Forelimb muscle (tissue), 1 donor: ENCODE results near the gene SLC38A10. TPM values are rescaled to one million over a fixed set of nuclear protein-coding genes. Genes with fewer than 3 reads are reported as not detected.
"Not testable (repeated sequence)": the region's sequence is repeated elsewhere in the genome, so short reads cannot be mapped to it uniquely, and the experiment has no call there.

Experiments used
- DNase-seq: peaks from one replicate; pipeline ENCODE4 v3.0.0-alpha.2; 2013; ENCODE audit warnings: low read depth
- polyA plus RNA-seq: library from polyadenylated mRNA; unstranded; fragments of 120-200 nt; gene quantifications from one replicate; pipeline ENCODE4 v1.2.1, GENCODE V29; 2013; ENCODE audit not compliant: insufficient read length

SLC38A10 gene
- polyA plus RNA-seq, 1 donor = 52.9 TPM

- no peak for DNase-seq
Observed at GRCh38 chr17:81312624-81313325, 17.7 kb upstream of the SLC38A10 start.

- DNase-seq = no peak
Observed at GRCh38 chr17:81311946-81312345, 16.8 kb upstream of the SLC38A10 start.

DNA sequence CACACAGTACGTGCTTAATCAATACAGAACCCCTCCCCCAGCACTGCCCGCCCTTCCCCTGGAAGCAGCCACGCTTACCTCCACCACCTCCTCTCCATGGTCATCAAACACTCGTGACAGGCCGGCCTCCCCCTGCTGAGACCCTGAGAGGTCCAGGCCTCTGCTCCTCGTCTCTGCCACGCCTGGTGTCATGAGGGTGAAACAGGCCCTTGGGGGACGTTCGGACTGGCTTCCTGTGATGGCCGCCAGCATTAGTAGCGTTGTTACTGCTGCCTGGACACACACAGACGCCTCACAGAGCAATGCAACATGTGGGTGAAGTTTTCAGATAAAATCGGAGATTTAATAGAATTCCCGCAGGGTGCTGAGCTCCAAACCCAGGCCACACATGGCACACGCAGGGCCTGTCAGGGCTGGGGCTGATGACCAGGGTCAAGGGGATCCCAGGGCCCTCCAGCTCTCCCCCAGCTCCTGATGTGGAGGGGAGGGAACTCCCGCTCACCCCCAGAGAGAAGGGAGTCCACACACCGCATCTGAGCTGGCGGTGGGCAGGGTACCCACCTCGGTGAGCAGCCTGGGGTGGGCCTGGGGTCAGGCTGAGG lies 15.9 kb upstream of the SLC38A10 start:
- no peak for DNase-seq

GRCh38 chr17:81309859-81310839 lies 15.0 kb upstream of the SLC38A10 start:
- no peak for DNase-seq

GRCh38 chr17:81309140-81309858 lies 14.2 kb upstream of the SLC38A10 start:
- peak; percentile 72 for DNase-seq

DNA sequence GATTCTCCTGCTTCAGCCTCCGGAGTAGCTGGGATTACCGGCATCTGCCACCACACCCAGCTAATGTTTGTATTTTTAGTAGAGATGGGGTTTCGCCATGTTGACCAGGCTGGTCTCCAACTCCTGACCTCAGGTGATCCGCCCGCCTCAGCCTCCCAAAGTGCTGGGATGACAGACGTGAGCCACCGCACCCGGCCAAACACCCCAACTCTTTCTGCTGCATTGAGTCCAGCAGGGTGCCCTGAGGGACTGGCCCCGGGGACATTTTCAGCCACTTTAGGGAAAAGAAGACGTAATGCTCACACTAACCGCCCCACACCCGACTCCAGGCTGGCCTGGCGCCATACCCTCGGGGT lies 13.7 kb upstream of the SLC38A10 start:
- DNase-seq = not testable (repeated sequence)

DNA sequence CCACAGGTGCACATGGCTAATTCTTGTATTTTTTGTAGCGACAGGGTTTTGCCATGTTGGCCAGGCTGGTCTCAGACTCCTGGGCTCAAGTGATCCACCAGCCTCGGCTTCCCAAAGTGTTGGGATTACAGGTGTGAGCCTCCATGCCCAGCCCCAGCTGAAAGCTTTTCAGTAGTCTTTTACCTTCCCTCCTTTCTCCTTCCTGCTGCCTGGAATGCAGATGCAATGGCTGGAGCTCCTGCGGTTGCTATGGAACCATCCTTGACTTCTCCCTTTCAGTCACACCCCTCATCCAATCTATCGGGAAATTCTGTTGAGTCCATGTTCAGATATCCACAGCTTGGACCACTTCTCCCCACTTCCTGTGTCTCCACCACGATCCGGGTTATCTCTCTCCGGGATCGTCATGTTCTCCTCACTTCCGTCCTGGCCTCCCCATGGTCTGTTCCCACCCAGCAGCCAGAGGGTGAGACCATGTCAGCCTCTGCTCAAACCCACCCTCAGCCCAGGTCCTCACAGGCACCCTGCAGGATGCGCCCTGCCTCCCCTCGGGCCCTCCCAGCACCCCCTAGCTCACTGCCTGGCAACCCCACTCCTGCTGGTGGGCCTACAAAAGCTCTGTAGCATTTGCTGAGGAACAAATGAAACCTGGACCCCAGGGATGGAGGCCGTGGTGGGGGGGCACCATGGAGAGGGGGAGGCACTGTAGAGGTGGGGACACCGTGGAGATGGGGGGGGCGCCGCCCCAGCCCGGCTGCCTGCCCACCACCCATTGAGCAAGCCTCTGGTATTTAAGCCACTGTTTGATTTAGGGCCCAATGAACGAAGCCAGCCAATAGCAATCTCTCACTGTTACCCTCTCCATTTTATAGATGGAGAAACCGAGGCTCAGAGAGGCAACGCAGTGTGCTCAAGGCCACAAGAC lies 12.8 kb upstream of the SLC38A10 start:
- no peak for DNase-seq

DNA sequence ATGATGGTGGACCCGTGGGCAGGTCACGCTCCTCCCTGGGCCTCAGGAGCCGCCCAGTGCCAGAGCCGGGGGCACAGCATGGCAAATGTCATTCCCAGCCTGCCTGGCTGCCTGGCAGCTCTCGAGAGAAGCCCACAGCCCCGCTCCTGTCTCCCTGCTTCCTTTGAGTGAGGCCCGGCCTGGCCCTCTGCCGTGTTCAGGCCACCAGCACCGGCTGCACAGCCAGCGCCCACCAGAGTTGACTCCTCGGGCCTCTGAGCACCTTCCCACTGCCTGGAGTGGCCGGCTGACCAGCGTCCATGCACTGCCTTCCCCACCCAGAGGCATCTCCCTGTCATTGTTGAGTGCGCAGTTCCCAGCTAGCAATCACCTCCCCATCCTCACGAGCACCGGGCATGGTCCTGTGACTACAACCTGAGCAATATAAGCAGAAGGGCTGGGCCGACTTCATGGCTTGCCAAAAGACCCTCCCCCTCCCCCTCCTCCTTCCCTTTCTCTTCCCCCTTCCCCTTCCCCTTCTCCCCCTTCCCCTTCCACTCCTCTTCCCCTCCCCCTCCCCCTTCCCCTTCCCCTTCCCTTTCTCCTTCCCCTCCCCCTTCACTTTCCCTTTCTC lies 11.9 kb upstream of the SLC38A10 start:
- no peak for DNase-seq

GRCh38 chr17:81306491-81306890 lies 11.4 kb upstream of the SLC38A10 start:
- DNase-seq = no peak

DNA sequence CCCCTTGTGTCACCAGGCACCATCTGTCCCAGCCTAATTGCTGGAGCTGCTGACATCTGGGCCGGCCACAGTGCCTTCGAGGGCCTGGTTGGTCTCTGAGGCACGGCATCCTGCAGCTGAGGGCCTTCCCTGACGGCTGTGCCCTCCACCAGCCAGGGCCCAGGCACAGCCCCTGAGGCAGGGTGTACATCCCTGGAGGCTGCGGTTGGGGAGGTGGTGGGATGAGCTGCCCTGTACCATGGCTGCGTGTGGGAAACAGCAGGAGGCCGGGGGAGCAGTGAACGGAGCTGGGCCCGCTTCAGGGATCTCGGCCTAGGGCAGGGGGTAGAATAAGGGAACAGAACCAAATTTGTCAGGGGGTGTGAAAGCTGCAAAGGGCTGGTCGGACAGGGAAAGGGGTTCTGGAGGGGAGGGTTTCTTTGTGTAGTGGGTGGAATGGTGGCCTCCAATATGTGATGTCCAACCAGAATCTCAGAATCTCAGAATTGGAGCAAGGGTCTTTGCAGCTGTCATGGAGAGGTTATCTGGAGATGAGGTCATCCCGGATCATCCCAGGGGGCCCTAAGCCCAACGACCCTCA lies 10.0 kb upstream of the SLC38A10 start:
- DNase-seq = no peak

GRCh38 chr17:81304196-81305015 lies 9.3 kb upstream of the SLC38A10 start:
- DNase-seq = no peak

DNA sequence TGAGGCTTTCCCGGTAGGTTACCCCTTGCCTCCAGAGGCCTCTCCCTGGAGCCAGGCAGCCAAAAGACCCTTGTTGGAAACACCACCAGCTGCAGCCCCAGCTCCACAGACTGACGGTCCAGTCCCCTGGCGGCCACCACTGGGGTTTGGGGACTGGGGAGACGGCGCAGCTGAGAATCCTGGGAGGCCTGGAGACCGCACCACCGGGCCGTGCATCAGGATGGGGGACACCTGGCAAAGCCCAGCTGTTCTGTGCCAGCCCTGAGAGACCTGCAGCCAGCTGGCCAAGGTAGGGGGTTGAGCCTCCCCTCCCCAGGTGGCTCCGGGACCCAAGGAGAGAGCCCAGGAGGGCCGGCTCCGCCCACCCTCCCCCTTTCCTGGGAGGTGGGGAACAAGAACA lies 8.3 kb upstream of the SLC38A10 start:
- DNase-seq = no peak

DNA sequence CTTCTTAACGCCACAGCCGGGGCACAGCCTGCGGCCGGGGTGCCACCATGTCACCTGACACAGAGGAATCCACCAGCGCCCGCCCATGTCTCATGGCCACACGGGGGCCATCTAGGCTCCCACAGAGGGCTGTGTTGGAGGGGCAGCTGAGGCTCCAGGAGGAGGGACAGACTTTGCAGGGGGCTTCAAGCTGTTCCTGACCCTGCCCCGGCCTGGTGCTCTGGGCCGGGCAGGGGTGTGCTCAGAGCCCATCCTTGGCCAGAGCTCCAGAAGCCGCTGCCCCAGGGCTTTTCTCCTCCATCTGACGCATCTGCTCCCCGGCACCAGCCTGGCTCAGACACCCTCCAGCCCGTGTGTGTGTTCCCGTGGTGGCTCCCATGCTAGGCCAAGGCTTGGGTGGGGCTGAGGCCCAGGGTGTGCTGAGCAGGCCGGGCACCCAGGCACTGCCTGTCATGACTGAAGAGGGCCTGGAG lies 7.8 kb upstream of the SLC38A10 start:
- no peak for DNase-seq

DNA sequence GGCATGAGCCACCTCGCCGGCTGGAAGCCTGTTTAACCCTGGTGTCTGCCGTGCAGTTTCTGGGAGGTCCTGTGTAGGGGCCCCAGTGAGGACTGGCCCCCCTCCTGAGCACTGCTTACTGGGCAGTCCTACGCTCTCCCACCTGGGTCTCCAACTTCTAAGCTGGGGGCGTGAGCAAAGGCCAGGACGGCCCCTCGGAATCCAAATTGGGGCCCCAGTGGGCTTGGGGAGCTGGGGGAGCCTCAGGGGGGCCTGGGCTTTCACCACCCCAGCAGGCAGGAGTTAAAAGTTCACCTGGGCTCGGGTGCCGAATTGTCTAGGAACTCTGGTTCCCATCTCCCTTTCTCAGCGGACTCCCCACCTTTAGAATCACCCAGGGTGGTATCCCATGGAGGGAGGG lies 7.2 kb upstream of the SLC38A10 start:
- DNase-seq = no peak

DNA sequence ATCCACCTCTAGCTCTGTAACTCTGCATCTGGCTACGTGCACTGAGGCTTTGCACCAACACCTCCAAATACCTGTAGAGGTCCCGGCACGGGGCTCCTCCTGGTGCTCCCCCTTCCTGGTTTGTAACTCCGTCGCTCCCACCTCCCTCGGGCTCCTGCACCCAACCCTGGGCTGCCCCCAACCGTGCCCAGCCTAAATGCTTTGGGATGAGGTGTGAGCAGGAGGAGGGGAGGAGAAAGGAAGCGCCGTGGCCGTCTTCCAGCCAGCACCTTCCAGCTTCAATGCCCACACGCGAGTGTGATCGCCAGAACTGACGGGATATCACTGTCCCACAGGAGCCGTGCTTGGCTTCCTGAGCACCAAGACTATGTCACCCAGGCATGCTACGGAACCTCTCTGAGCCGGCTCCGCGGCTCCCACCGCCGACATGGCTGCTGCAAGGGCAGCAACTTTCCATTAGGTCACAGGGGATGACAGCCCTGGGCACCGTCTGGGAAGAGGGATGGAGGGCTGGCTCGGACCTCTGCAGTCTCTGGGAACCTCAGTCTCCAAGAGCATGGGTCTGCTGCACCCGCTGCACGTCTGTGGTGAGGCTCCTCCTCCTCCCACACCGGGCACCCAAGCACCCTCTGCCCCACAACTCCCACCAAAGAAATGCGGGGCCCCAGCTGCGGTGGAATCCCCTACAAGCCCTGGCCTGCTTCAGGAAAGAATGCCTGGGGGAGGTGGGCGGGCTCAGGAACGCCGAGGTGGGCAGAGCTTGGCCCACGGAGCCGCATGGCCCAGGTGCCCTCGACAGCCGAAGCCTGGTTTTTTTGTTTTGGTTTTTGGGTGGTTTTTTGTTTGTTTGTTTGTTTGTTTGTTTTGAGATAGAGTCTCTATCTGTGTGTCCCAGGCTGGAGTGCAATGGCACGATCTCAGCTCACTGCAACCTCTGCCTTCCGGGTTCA lies 6.4 kb upstream of the SLC38A10 start:
- no peak for DNase-seq

DNA sequence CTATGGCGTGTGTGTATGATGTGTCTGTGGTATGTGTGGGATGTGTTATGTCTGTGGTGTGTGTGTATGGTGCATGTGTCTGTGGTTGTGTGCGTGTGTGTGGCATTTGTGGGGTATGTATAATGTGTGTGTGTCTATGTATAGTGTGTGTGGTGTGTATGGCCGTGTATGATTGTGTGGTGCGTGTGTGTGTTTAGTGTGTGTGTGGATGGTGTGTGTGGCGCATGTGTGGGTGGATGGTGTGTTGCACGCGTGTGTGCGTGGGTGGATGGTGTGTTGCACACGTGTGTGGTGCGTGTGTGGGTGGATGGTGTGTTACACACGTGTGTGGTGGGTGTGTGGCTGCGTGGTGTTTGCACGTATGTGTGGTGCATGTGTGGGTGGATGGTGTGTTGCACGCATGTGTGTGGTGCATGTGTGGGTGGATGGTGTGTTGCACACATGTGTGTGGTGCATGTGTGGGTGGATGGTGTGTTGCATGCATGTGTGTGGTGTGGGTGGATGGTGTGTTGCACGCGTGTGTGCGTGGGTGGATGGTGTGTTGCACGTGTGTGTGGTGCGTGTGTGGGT lies 5.6 kb upstream of the SLC38A10 start:
- DNase-seq = no peak

- no peak for DNase-seq
Observed at GRCh38 chr17:81299846-81300585, 4.9 kb upstream of the SLC38A10 start.
